Caki2 (cell line): ENCODE results near the gene PCDHB14. TPM values are rescaled to one million over a fixed set of nuclear protein-coding genes. Genes with fewer than 3 reads are reported as not detected.
A peak's percentile ranks its signal among the peaks of the same experiment; 100 is the strongest.
"Not testable (repeated sequence)": the region's sequence is repeated elsewhere in the genome, so short reads cannot be mapped to it uniquely, and the experiment has no call there.

ENCODE experiments used
- DNase-seq: peaks from one replicate; pipeline ENCODE4 v3.0.0-alpha.2; 2015; ENCODE audit warnings: low read depth
- in situ Hi-C: cut with HindIII; loops from 2 replicates; pipeline ENCODE4 v1.10.0; 2016; ENCODE audit warnings: low sequenced_read_pairs, low pct_unique_long_range_greater_than_20kb, mixed read lengths
- total RNA-seq: library from RNA; depleted of rRNA; stranded (reverse); fragments of >200 nt; shearing (Covaris generic); gene quantifications from 2 replicates; pipeline ENCODE4 v1.2.3, GENCODE V29; 2014; ENCODE audit warnings: low replicate concordance; rRNA removed

The PCDHB14 gene
- 0.29 and 7.7 TPM in 2 replicates for total RNA-seq

GRCh38 chr5:141223112-141223783 lies at the start of gene PCDHB14:
Gene PCDHB14, plus strand, starts transcription at chr5:141223343. Its CDS starts 163 bp downstream, at chr5:141223506.
- in situ Hi-C loops, result no loop called here

GRCh38 chr5:141174291-141175104 lies 48.6 kb upstream of the PCDHB14 start:
- DNase-seq, in situ Hi-C loops: not testable (repeated sequence)

More at GRCh38 chr5:141223112-141223783, at the start of gene PCDHB14:
- peak; percentile 34 for DNase-seq

- in situ Hi-C loops, result no loop called here
- no peak for DNase-seq
Observed at GRCh38 chr5:141175933-141176332, 47.2 kb upstream of the PCDHB14 start.

DNA sequence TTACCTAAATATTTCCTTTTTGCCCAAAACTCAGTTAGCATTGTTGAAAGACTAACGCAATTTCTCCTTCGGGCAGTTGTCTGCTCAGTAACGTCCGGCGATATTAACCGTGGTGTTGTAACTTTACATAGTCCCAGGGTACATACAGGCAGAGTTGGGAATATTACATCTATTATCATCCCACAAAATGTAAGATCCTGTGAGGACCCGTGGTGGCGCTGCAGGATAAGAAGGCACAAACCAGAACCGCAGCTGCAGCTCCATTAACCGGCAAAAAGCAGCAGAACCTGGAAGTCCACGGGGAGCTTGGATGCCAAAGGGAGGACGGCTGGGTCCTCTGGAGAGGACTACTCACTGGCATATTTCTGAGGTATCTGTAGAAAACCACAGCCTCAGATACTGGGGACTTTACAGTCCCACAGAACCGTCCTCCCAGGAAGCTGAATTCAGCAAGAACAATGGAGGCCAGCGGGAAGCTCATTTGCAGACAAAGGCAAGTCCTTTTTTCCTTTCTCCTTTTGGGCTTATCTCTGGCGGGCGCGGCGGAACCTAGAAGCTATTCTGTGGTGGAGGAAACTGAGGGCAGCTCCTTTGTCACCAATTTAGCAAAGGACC lies 45.5 kb upstream of the PCDHB14 start, which contains the start of gene PCDHB8:
Gene PCDHB8 (plus strand): TSS at position 214 of the 615 bp plus-strand sequence. CDS start 245 bp downstream, at position 459.
- DNase-seq, result peak; percentile 6
- in situ Hi-C loops, result not testable (repeated sequence)

DNA sequence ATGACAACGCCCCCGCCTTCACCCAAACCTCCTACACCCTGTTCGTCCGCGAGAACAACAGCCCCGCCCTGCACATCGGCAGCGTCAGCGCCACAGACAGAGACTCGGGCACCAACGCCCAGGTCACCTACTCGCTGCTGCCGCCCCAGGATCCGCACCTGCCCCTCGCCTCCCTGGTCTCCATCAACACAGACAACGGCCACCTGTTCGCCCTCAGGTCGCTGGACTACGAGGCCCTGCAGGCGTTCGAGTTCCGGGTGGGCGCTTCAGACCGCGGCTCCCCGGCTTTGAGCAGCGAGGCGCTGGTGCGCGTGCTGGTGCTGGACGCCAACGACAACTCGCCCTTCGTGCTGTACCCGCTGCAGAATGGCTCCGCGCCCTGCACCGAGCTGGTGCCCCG lies 43.8 kb upstream of the PCDHB14 start:
- DNase-seq, in situ Hi-C loops: not testable (repeated sequence)

GRCh38 chr5:141179876-141180275 lies 43.3 kb upstream of the PCDHB14 start:
- DNase-seq, in situ Hi-C loops: not testable (repeated sequence)

DNA sequence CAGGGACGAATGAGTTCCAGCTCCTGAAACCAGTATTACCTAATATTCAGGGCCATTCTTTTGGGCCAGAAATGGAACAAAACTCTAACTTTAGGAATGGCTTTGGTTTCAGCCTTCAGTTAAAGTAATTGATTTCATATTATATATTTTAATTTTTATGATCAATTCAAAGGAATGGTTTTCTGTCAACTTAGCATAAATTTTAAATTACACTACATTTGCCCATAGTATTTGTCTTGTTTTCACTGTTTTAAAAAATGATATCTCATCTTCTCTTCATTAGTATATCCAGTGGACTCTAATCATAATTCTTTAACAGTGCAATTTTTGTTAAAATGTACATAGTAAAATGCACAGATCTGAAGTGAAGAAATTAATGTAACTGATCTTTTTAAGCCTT lies 42.8 kb upstream of the PCDHB14 start:
- in situ Hi-C loops, result no loop called here

DNA sequence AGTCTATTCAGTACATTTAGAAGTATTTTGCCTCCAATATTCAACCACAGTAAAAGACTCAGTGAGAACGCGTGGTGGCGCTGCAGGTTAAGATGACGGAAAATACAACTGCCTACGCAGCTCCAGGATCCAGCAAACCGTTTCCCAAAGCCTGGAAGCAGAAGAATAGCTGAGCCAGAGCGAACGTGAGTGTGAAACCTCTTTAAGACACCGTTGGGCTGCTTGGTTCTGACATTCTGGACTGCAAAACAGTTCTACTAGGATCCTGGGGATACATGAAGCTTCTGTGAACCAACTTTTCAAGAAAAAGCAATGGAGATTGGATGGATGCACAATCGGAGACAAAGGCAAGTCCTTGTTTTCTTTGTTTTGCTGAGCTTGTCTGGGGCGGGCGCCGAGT lies 40.9 kb upstream of the PCDHB14 start, which contains the start of gene PCDHB16:
Gene PCDHB16 (plus strand): TSS at position 140 of the 400 bp plus-strand sequence. CDS start 173 bp downstream, at position 313.
- DNase-seq, result peak; percentile 50
- in situ Hi-C loops, result no loop called here

More for the DNA sequence above, 42.8 kb upstream of the PCDHB14 start:
- DNase-seq, result no peak

DNA sequence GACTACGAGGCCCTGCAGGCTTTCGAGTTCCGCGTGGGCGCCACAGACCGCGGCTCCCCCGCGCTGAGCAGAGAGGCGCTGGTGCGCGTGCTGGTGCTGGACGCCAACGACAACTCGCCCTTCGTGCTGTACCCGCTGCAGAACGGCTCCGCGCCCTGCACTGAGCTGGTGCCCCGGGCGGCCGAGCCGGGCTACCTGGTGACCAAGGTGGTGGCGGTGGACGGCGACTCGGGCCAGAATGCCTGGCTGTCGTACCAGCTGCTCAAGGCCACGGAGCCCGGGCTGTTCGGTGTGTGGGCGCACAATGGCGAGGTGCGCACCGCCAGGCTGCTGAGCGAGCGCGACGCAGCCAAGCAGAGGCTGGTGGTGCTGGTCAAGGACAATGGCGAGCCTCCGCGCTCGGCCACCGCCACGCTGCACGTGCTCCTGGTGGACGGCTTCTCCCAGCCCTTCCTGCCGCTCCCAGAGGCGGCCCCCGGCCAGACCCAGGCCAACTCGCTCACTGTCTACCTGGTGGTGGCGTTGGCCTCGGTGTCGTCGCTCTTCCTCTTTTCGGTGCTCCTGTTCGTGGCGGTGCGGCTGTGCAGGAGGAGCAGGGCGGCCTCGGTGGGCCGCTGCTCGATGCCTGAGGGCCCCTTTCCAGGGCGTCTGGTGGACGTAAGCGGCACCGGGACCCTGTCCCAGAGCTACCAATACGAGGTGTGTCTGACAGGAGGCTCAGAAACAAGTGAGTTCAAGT lies 38.9 kb upstream of the PCDHB14 start:
- DNase-seq, in situ Hi-C loops: not testable (repeated sequence)

- peak; percentile 5 for DNase-seq
- in situ Hi-C loops, result no loop called here
Observed at GRCh38 chr5:141186897-141187512, 36.1 kb upstream of the PCDHB14 start, which contains the start of gene PCDHB9. Gene PCDHB9, plus strand, starts transcription at chr5:141187161. Its CDS starts 158 bp downstream, at chr5:141187319.

DNA sequence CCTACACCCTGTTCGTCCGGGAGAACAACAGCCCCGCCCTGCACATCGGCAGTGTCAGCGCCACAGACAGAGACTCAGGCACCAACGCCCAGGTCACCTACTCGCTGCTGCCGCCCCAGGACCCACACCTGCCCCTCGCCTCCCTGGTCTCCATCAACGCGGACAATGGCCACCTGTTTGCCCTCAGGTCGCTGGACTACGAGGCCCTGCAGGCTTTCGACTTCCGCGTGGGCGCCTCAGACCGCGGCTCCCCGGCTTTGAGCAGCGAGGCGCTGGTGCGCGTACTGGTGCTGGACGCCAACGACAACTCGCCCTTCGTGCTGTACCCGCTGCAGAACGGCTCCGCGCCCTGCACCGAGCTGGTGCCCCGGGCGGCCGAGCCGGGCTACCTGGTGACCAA lies 34.5 kb upstream of the PCDHB14 start:
- DNase-seq, in situ Hi-C loops: not testable (repeated sequence)

DNA sequence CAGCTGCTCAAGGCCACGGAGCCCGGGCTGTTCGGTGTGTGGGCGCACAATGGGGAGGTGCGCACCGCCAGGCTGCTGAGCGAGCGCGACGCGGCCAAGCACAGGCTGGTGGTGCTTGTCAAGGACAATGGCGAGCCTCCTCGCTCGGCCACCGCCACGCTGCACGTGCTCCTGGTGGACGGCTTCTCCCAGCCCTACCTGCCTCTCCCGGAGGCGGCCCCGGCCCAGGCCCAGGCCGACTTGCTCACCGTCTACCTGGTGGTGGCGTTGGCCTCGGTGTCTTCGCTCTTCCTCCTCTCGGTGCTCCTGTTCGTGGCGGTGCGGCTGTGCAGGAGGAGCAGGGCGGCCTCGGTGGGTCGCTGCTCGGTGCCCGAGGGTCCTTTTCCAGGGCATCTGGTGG lies 34.0 kb upstream of the PCDHB14 start:
- DNase-seq, in situ Hi-C loops: not testable (repeated sequence)

GRCh38 chr5:141192110-141192725 lies 30.9 kb upstream of the PCDHB14 start, which contains the start of gene PCDHB10:
Gene PCDHB10, plus strand, starts transcription at chr5:141192353. Its CDS starts 200 bp downstream, at chr5:141192553.
- in situ Hi-C loops, result no loop called here
- peak; percentile 53 for DNase-seq

DNA sequence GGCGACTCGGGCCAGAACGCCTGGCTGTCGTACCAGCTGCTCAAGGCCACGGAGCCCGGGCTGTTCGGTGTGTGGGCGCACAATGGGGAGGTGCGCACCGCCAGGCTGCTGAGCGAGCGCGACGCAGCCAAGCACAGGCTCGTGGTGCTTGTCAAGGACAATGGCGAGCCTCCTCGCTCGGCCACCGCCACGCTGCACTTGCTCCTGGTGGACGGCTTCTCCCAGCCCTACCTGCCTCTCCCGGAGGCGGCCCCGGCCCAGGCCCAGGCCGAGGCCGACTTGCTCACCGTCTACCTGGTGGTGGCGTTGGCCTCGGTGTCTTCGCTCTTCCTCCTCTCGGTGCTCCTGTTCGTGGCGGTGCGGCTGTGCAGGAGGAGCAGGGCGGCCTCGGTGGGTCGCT lies 28.8 kb upstream of the PCDHB14 start:
- in situ Hi-C loops, DNase-seq: not testable (repeated sequence)

DNA sequence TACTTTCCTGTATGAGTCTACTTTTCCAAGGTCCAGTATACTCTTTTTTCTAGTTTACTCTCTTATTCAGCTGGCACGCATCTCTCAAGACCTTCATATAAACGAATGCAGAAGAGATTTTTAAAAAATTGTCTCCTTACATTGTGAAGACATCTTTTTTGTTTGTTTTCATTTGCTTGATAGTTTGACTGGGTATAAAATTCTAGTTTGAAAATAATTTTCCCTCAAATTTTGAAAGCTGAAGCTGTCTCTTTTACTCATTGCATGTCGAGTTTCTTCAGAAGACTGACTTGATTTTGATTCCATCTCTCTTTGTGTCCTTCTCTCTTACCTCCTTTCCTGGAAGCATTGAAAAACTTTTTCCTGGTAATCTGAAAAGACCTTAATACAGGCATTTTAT lies 26.8 kb upstream of the PCDHB14 start:
- in situ Hi-C loops, result no loop called here
- DNase-seq, result no peak

DNA sequence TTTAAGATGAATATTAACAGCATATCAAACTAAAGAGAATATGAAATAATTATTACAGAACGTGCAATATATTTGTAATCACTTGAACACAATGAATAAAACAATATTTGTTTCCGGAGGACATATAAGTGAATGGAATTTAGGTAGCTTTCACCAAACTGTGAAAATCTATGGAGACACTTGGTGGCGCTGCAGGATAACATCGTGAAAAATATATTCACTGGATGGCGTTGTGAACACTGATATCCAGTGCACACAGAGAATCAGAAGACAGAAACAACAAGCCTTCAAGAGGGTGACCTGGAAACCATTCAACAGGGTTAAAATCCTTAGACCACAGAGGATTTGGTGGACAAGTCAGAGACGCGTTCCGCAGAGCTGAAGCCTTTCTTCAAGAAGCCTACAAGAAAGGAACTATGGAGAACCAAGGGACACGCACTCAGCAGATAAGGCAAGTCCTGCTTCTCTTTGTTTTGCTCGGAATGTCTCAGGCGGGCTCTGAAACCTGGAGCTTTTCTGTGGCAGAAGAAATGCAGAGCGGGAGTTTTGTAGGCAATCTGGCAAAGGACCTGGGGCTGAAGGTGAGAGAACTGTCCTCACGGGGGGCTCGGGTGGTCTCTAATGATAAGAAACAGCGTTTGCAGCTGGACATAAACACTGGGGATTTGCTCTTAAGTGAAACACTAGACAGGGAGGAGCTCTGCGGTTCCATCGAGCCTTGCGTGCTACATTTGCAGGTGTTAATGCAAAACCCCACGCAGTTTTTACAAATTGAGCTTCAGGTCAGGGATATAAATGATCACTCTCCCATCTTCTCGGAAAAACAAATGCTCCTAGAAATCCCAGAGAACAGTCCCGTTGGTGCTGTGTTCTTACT lies 23.5 kb upstream of the PCDHB14 start, which contains the start of gene PCDHB11:
Gene PCDHB11 (plus strand): TSS at position 269 of the 877 bp plus-strand sequence. CDS start 148 bp downstream, at position 417.
- DNase-seq, result peak; percentile 14
- in situ Hi-C loops, result no loop called here
